ENCODE measurements around the gene BCAS3.

BCAS3 gene

GRCh38 chr17:60909405-60909804, 231.8 kb downstream of the BCAS3 start:
- H3K79me2 ChIP-seq (ENCODE audit: low read length), result no peaks in the 10 kb centered on the region
- H3K9ac ChIP-seq (ENCODE audit: low read length), result no peak overlapping the region
- no peaks in the 10 kb centered on the region for H3K27me3 ChIP-seq (ENCODE audit: low read depth, low read length)
- no peak for TF ChIP-seq EZH2phosphoT487 (IDR thresholded peaks at IDR 0.05; ENCODE audit: low read depth)
- no peak for TF ChIP-seq CTCF (IDR thresholded peaks at IDR 0.05; ENCODE audit: low read depth, low read length)
- H3K9me3 ChIP-seq (ENCODE audit: insufficient read depth, low read length), result no peaks in the 10 kb centered on the region
- no peak overlapping the region for H2AFZ ChIP-seq (ENCODE audit: low read depth, low read length)
- no peaks in the 10 kb centered on the region for H3K4me1 ChIP-seq (ENCODE audit: low read length)
- no peaks in the 10 kb centered on the region for H3K36me3 ChIP-seq (replicated peaks; ENCODE audit: low read depth, low read length)
- no peak overlapping the region for H3K4me2 ChIP-seq (ENCODE audit: low read length)
- no peaks in the 10 kb centered on the region for H4K20me1 ChIP-seq (ENCODE audit: insufficient read depth, low read length)
- H3K27ac ChIP-seq (ENCODE audit: low read length), result no peak overlapping the region
- no peak overlapping the region for H3K4me3 ChIP-seq (ENCODE audit: low read length)

- Histone ChIP-seq H3K79me2 (ENCODE audit: low read length) (no peaks in the 10 kb centered on the region), H3K9me3 (ENCODE audit: insufficient read depth, low read length) (no peaks in the 10 kb centered on the region), H2AFZ (ENCODE audit: low read depth, low read length) (no peak overlapping the region), H4K20me1 (ENCODE audit: insufficient read depth, low read length) (no peaks in the 10 kb centered on the region), H3K4me1 (ENCODE audit: low read length) (no peaks in the 10 kb centered on the region), H3K36me3 (replicated peaks; ENCODE audit: low read depth, low read length) (no peaks in the 10 kb centered on the region), H3K4me3 (ENCODE audit: low read length) (no peak overlapping the region), H3K27me3 (ENCODE audit: low read depth, low read length) (no peaks in the 10 kb centered on the region), H3K27ac (ENCODE audit: low read length) (no peak overlapping the region), H3K4me2 (ENCODE audit: low read length) (no peak overlapping the region), H3K9ac (ENCODE audit: low read length) (no peak overlapping the region)
- TF ChIP-seq EZH2phosphoT487 (IDR thresholded peaks at IDR 0.05; ENCODE audit: low read depth), result no peak
- no peak for TF ChIP-seq CTCF (IDR thresholded peaks at IDR 0.05; ENCODE audit: low read depth, low read length)
These were observed 232.8 kb downstream of the BCAS3 start for GRCh38 chr17:60910415-60910814.

- no peak overlapping the region for H3K4me2 ChIP-seq (ENCODE audit: low read length)
- H3K36me3 ChIP-seq (replicated peaks; ENCODE audit: low read depth, low read length), result no peaks in the 10 kb centered on the region
- TF ChIP-seq CTCF (IDR thresholded peaks at IDR 0.05; ENCODE audit: low read depth, low read length) (no peak), EZH2phosphoT487 (IDR thresholded peaks at IDR 0.05; ENCODE audit: low read depth) (no peak)
- peaks cover 5% of the 10 kb centered on the region; the same call in 1 of the 2 replicates for H3K9me3 ChIP-seq (ENCODE audit: insufficient read depth, low read length)
- H2AFZ ChIP-seq (ENCODE audit: low read depth, low read length), result no peak overlapping the region
- H3K4me1 ChIP-seq (ENCODE audit: low read length), result no peaks in the 10 kb centered on the region
- no peak overlapping the region for H3K4me3 ChIP-seq (ENCODE audit: low read length)
- H3K27me3 ChIP-seq (ENCODE audit: low read depth, low read length), result no peaks in the 10 kb centered on the region
- no peaks in the 10 kb centered on the region for H3K79me2 ChIP-seq (ENCODE audit: low read length)
- no peak overlapping the region for H3K27ac ChIP-seq (ENCODE audit: low read length)
- H4K20me1 ChIP-seq (ENCODE audit: insufficient read depth, low read length), result no peaks in the 10 kb centered on the region
- H3K9ac ChIP-seq (ENCODE audit: low read length), result no peak overlapping the region
These were observed 236.4 kb downstream of the BCAS3 start for GRCh38 chr17:60914078-60914477.

GRCh38 chr17:60916043-60916442, 238.4 kb downstream of the BCAS3 start:
- H4K20me1 ChIP-seq (ENCODE audit: insufficient read depth, low read length), result no peaks in the 10 kb centered on the region
- no peaks in the 10 kb centered on the region for H3K36me3 ChIP-seq (replicated peaks; ENCODE audit: low read depth, low read length)
- H3K4me1 ChIP-seq (ENCODE audit: low read length), result no peaks in the 10 kb centered on the region
- H3K9ac ChIP-seq (ENCODE audit: low read length), result no peak overlapping the region
- no peaks in the 10 kb centered on the region for H3K79me2 ChIP-seq (ENCODE audit: low read length)
- no peak overlapping the region for H3K4me2 ChIP-seq (ENCODE audit: low read length)
- no peak for TF ChIP-seq EZH2phosphoT487 (IDR thresholded peaks at IDR 0.05; ENCODE audit: low read depth)
- no peak for TF ChIP-seq CTCF (IDR thresholded peaks at IDR 0.05; ENCODE audit: low read depth, low read length)
- no peaks in the 10 kb centered on the region for H3K27me3 ChIP-seq (ENCODE audit: low read depth, low read length)
- peaks cover 5% of the 10 kb centered on the region; the same call in 1 of the 2 replicates for H3K9me3 ChIP-seq (ENCODE audit: insufficient read depth, low read length)
- H3K27ac ChIP-seq (ENCODE audit: low read length), result no peak overlapping the region
- H3K4me3 ChIP-seq (ENCODE audit: low read length), result no peak overlapping the region
- H2AFZ ChIP-seq (ENCODE audit: low read depth, low read length), result no peak overlapping the region

Data from OCI-LY3 (cell line).